H1 (cell line): ENCODE data around the gene ATE1. TPM values are rescaled to one million over a fixed set of nuclear protein-coding genes. Genes with fewer than 3 reads are reported as not detected.

Experiments
- CTCF ChIA-PET: fragments of 300-600 bp; sonication (Branson Sonifier 250); formaldehyde crosslinking; loops from one replicate; lab custom pipeline; 2021; ENCODE audit not compliant: partially characterized antibody; lab: Charles Lee
- POLR2A ChIA-PET: fragments of 300-600 bp; sonication (Branson Sonifier 250); formaldehyde crosslinking; loops from one replicate; lab custom pipeline; 2021; ENCODE audit warnings: inconsistent platforms; ENCODE audit not compliant: partially characterized antibody; lab: Charles Lee
- DNase-seq, 2 experiments: peaks; one replicate each; pipeline versions ENCODE4 v3.0.0 to v3.0.0-alpha.2; 2010 to 2022; ENCODE audit warnings: low spot score in 2 of 2, low read depth in 1 of 2, mixed read lengths in 1 of 2
- FAIRE-seq: peaks from 2 replicates; lab custom pipeline; 2011; peaks lifted over from hg19 to GRCh38; lab: Jason Lieb, UNC
- H2AFZ ChIP-seq: 2 replicates; pipeline ENCODE4 v1.8.1; 2012; ENCODE audit warnings: low read length, inconsistent platforms
- H2AK5ac ChIP-seq: 2 replicates; pipeline ENCODE4 v1.6.1; 2013; ENCODE audit warnings: low read depth, low read length
- H2BK120ac ChIP-seq: replicated peaks from 2 replicates; pipeline ENCODE3; 2013; ENCODE audit warnings: low read depth, low read length, inconsistent platforms
- H2BK12ac ChIP-seq: 2 replicates; pipeline ENCODE4 v1.6.1; 2013; ENCODE audit warnings: low read depth, low read length
- H2BK15ac ChIP-seq: 2 replicates; pipeline ENCODE4 v1.6.1; 2013; ENCODE audit warnings: low read length
- H2BK20ac ChIP-seq: 2 replicates; pipeline ENCODE4 v1.6.1; 2013; ENCODE audit warnings: low read length
- H2BK5ac ChIP-seq: 2 replicates; pipeline ENCODE4 v1.6.1; 2013; ENCODE audit warnings: low read depth, low read length
- H3K14ac ChIP-seq: 2 replicates; pipeline ENCODE4 v1.6.1; 2013; ENCODE audit warnings: inconsistent platforms; ENCODE audit not compliant: insufficient read length
- H3K18ac ChIP-seq: 2 replicates; pipeline ENCODE4 v1.6.1; 2013; ENCODE audit warnings: low read length; ENCODE audit errors: extremely low read depth
- H3K23ac ChIP-seq: 2 replicates; pipeline ENCODE4 v1.6.1; 2013; ENCODE audit warnings: inconsistent platforms; ENCODE audit not compliant: insufficient read length
- H3K23me2 ChIP-seq: 2 replicates; pipeline ENCODE4 v1.6.1; 2013; ENCODE audit warnings: low read depth, low read length
- H3K27ac ChIP-seq: 2 replicates; pipeline ENCODE4 v1.6.1; 2011; ENCODE audit warnings: low read depth, low read length, inconsistent platforms
- H3K27me3 ChIP-seq, 4 experiments: replicated peaks in 1 of 4; 1 replicate in 1 of 4; 2 replicates in 3 of 4; pipeline versions ENCODE4 v1.6.1 to v1.8.1; 2011 to 2013; ENCODE audit warnings: low read length in 3 of 4, mild to moderate bottlenecking in 3 of 4, inconsistent platforms in 2 of 4, mixed read lengths in 2 of 4, moderate library complexity in 1 of 4; ENCODE audit not compliant: control insufficient read depth in 3 of 4, insufficient read depth in 3 of 4; ENCODE audit errors: extremely low read depth in 1 of 4
- H3K36me3 ChIP-seq, 4 experiments: 2 replicates each; pipeline versions ENCODE4 v1.6.1 to v1.8.1; 2011 to 2013; ENCODE audit warnings: mild to moderate bottlenecking in 4 of 4, low read length in 3 of 4, moderate library complexity in 2 of 4, control low read depth in 1 of 4, inconsistent platforms in 1 of 4; ENCODE audit not compliant: insufficient read depth in 4 of 4, control insufficient read depth in 2 of 4
- H3K4ac ChIP-seq: replicated peaks from 2 replicates; pipeline ENCODE3; 2013; ENCODE audit warnings: low read length, low read depth, mixed read lengths, inconsistent platforms; ENCODE audit not compliant: insufficient read length
- H3K4me1 ChIP-seq, 4 experiments: replicated peaks in 1 of 4; 1 replicate in 1 of 4; 2 replicates in 3 of 4; pipeline versions ENCODE4 v1.6.1 to v1.8.1; 2011 to 2013; ENCODE audit warnings: low read length in 3 of 4, inconsistent platforms in 2 of 4, mixed read lengths in 1 of 4; ENCODE audit not compliant: insufficient read depth in 4 of 4, control insufficient read depth in 3 of 4
- H3K4me2 ChIP-seq, 2 experiments: 2 replicates each; pipeline versions ENCODE4 v1.6.1 to v1.8.1; 2011 to 2013; ENCODE audit warnings: low read depth in 2 of 2, low read length in 2 of 2, control low read depth in 1 of 2, inconsistent platforms in 1 of 2, mild to moderate bottlenecking in 1 of 2; ENCODE audit not compliant: insufficient read depth in 1 of 2
- H3K4me3 ChIP-seq, 4 experiments: fragments of 200-600, 300-600 bp in 1 of 4; sonication (generic), shearing (Covaris generic), sonication (Bioruptor Twin) in 1 of 4; 2 replicates each; pipeline versions ENCODE4 v1.5.1 to v1.8.1; 2011 to 2016; ENCODE audit warnings: low read length in 4 of 4, low read depth in 3 of 4, control low read depth in 2 of 4, inconsistent platforms in 2 of 4, mild to moderate bottlenecking in 2 of 4, mixed read lengths in 1 of 4, moderate library complexity in 1 of 4; ENCODE audit not compliant: insufficient read depth in 2 of 4; ENCODE audit errors: extremely low read depth in 1 of 4
- H3K56ac ChIP-seq: replicated peaks from 2 replicates; pipeline ENCODE3; 2013; ENCODE audit warnings: low read depth, mild to moderate bottlenecking, mixed read lengths, low read length, inconsistent platforms; ENCODE audit not compliant: insufficient read length
- H3K79me1 ChIP-seq: 2 replicates; pipeline ENCODE4 v1.6.1; 2013; ENCODE audit warnings: low read depth, low read length, control low read depth
- H3K79me2 ChIP-seq, 2 experiments: 2 replicates each; pipeline versions ENCODE4 v1.6.1 to v1.8.1; 2012 to 2013; ENCODE audit warnings: low read length in 2 of 2, mild to moderate bottlenecking in 2 of 2, inconsistent platforms in 1 of 2; ENCODE audit not compliant: insufficient read depth in 2 of 2, control insufficient read depth in 1 of 2
- H3K9ac ChIP-seq, 4 experiments: replicated peaks in 1 of 4; 1 replicate in 1 of 4; 2 replicates in 3 of 4; pipeline versions ENCODE4 v1.6.1 to v1.8.1; 2011 to 2013; ENCODE audit warnings: low read depth in 3 of 4, low read length in 3 of 4, control low read depth in 2 of 4, mild to moderate bottlenecking in 2 of 4, moderate library complexity in 2 of 4, inconsistent platforms in 1 of 4; ENCODE audit errors: extremely low read depth in 1 of 4
- H3K9me3 ChIP-seq, 2 experiments: 2 replicates each; pipeline versions ENCODE4 v1.6.1 to v1.8.1; 2012 to 2013; ENCODE audit warnings: mild to moderate bottlenecking in 2 of 2, moderate library complexity in 2 of 2, control low read depth in 1 of 2, inconsistent platforms in 1 of 2, low read depth in 1 of 2, low read length in 1 of 2, mixed read lengths in 1 of 2; ENCODE audit not compliant: insufficient read depth in 2 of 2
- H4K20me1 ChIP-seq, 2 experiments: replicated peaks in 1 of 2; 2 replicates each; pipeline versions ENCODE3 to v1.8.1; 2011 to 2013; ENCODE audit warnings: inconsistent platforms in 2 of 2, low read length in 2 of 2, mild to moderate bottlenecking in 1 of 2; ENCODE audit not compliant: insufficient read depth in 2 of 2, control insufficient read depth in 1 of 2
- H4K5ac ChIP-seq: 2 replicates; pipeline ENCODE4 v1.6.1; 2013; ENCODE audit warnings: low read length, low read depth, mixed read lengths, inconsistent platforms; ENCODE audit not compliant: insufficient read length
- H4K8ac ChIP-seq: 2 replicates; pipeline ENCODE4 v1.8.0; 2013; ENCODE audit warnings: mild to moderate bottlenecking, moderate library complexity, low read length, inconsistent platforms; ENCODE audit not compliant: insufficient read depth; ENCODE audit errors: extremely low read depth
- H4K91ac ChIP-seq: replicated peaks from 2 replicates; pipeline ENCODE3; 2013; ENCODE audit warnings: low read length, mixed read lengths, inconsistent platforms; ENCODE audit not compliant: insufficient read length
- GTF2F1 ChIP-seq: IDR thresholded peaks from 2 replicates; pipeline ENCODE4 v1.6.1; 2012; ENCODE audit warnings: low read depth, low read length, improper control_type of control experiment, borderline replicate concordance
- SAP30 ChIP-seq: fragments of 300-600 bp; sonication (generic); IDR thresholded peaks from 2 replicates; pipeline ENCODE4 v1.7.1; 2012; ENCODE audit warnings: low read length, moderate library complexity, mild to moderate bottlenecking, inconsistent platforms; ENCODE audit not compliant: insufficient read depth, insufficient replicate concordance
- SRF ChIP-seq: IDR thresholded peaks from 2 replicates; pipeline ENCODE4 v1.6.1; 2011; ENCODE audit warnings: mild to moderate bottlenecking, low read depth, low read length, moderate library complexity
- TCF12 ChIP-seq: IDR thresholded peaks from 2 replicates; pipeline ENCODE4 v1.6.1; 2011; ENCODE audit warnings: low read depth, mild to moderate bottlenecking, low read length
- WGBS, 2 experiments: shearing (Covaris generic) in 1 of 2; methylation state at CpG; one replicate each; pipeline versions ENCODE4 v1.1.6 to v1.1.7; 2013 to 2015; ENCODE audit warnings: low lambda C conversion rate in 2 of 2, mixed read lengths in 2 of 2, inconsistent platforms in 1 of 2, low coverage in 1 of 2, missing lambda C conversion rate in 1 of 2; ENCODE audit not compliant: insufficient replicate concordance in 2 of 2, insufficient coverage in 1 of 2, insufficient read length in 1 of 2; ENCODE audit errors: extremely low coverage in 1 of 2, missing lambda C conversion rate in 1 of 2; 5-methylcytosine and 5-hydroxymethylcytosine counted together
- polyA plus RNA-seq, 7 experiments: library from polyadenylated mRNA; depleted of rRNA in 3 of 7; stranded (reverse) in 5 of 7; unstranded in 2 of 7; fragments of >200 nt in 5 of 7; fragments of 200-250 nt in 2 of 7; gene quantifications; 1 replicate in 5 of 7; 2 replicates in 1 of 7; 4 replicates in 1 of 7; pipeline versions ENCODE4 v1.2.1 to v1.2.3, GENCODE V29; 2011 to 2013; ENCODE audit warnings: missing spikeins in 2 of 7, mixed read lengths in 2 of 7
- total RNA-seq: library from RNA; stranded (reverse); fragmentation: NEBNext Ultra II Directional; extraction: Animal tissue kit (Norgen Biotek cat#: 25700); gene quantifications from 2 replicates; pipeline ENCODE4 v1.2.1, GENCODE V29; 2021

Gene ATE1
- total and polyA plus RNA-seq, 2 of the 8 experiments (the other 6 are each of a cell fraction or from before 2014, with no cell fraction given), result 8.8 to 26.9 TPM

DNA sequence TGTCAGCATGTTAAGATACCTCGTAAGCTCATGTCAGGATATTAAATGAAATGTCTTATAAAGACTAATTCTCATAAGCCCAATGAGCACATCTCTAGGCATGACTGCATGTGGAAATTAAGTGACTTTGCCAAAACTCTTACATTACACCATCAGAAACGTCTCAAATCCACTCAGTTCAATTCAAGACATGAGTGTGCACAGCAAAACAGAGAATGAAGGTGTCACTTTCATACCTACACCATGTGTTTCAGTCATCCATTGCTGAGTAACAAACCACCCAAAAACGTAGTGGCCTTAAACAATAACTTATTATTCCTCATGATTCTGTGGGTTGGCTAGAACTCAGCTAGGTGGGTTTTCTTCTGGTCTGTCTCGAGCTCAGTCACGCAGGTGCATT lies 99.8 kb downstream of the ATE1 start:
- Histone ChIP-seq H2BK120ac (no peak overlapping the region), H3K9me3 (no peaks in the 10 kb centered on the region), H3K23me2 (no peaks in the 10 kb centered on the region), H3K18ac (no peak overlapping the region), H3K27ac (no peak overlapping the region), H3K23ac (no peak overlapping the region), H2BK5ac (no peak overlapping the region), H3K14ac (no peak overlapping the region), H3K27me3 (no peaks in the 10 kb centered on the region), H2AFZ (no peak overlapping the region), H2BK12ac (no peak overlapping the region), H3K4ac (no peak overlapping the region), H4K5ac (no peak overlapping the region), H2BK15ac (no peak overlapping the region), H3K56ac (no peak overlapping the region), H3K9ac (no peak overlapping the region), H3K4me3 (no peak overlapping the region), H3K79me2 (no peaks in the 10 kb centered on the region), H3K4me2 (no peak overlapping the region), H2BK20ac (no peak overlapping the region), H2AK5ac (no peak overlapping the region), H4K20me1 (no peaks in the 10 kb centered on the region), H4K8ac (no peak overlapping the region), H3K36me3 (peaks cover 0 to 9% (median 0%) of the 10 kb centered on the region in 4 experiments; a peak in 1 of 8 replicates), H3K4me1 (no peaks in the 10 kb centered on the region; a peak in 1 of 7 replicates), H4K91ac (no peak overlapping the region), H3K79me1 (no peaks in the 10 kb centered on the region)
- TF ChIP-seq TCF12 (no peak), SAP30 (no peak), GTF2F1 (no peak), SRF (no peak)
- ChIA-PET CTCF (interaction anchor here (2.2 kb wide), 1 partner anchor 10 kb away, joined by 4 read pairs; no protein-coding TSS in a partner anchor), POLR2A (interaction anchor here (0.8 kb wide), 1 partner anchor 21 kb away, joined by 3 read pairs; no protein-coding TSS in a partner anchor)
- 90% methylated on average over 5 of the region's 5 CpGs; no CpG with 5 or more reads in 1 of the 2 experiments for WGBS, 2 experiments
- FAIRE-seq (no peak), DNase-seq (no peak)
